HepG2 (cell line): ENCODE results near the gene SPOPL. TPM values are rescaled to one million over a fixed set of nuclear protein-coding genes. Genes with fewer than 3 reads are reported as not detected.
A peak's percentile ranks its signal among the peaks of the same experiment; 100 is the strongest.

Experiments
- ADNP ChIP-seq: sonication (generic); formaldehyde crosslinking; IDR thresholded peaks from 2 replicates; pipeline ENCODE4 v1.4.0; 2020; ENCODE audit warnings: missing genetic modification reagents
- CEBPZ ChIP-seq: IDR thresholded peaks from 2 replicates; pipeline ENCODE4 v1.6.1; 2012; ENCODE audit warnings: low read length, improper control_type of control experiment
- DMAP1 ChIP-seq: IDR thresholded peaks from 2 replicates; pipeline ENCODE4 v1.6.1; 2016
- EHMT2 ChIP-seq: fragments of 200-600 bp; sonication (generic); IDR thresholded peaks from 2 replicates; pipeline ENCODE4 v1.7.0; 2017; ENCODE audit warnings: antibody characterized with exemption, low read depth, low read length, borderline replicate concordance
- EP300 ChIP-seq, 3 experiments: sonication (generic) in 1 of 3; formaldehyde crosslinking in 1 of 3; IDR thresholded peaks; 2 replicates each; pipeline versions ENCODE4 v1.5.1 to v1.6.1; 2011 to 2020; ENCODE audit warnings: low read depth in 2 of 3, low read length in 2 of 3, borderline replicate concordance in 1 of 3, improper control_type of control experiment in 1 of 3, mild to moderate bottlenecking in 1 of 3, missing genetic modification reagents in 1 of 3, moderate library complexity in 1 of 3
- IRF2 ChIP-seq: IDR thresholded peaks from 2 replicates; pipeline ENCODE4 v1.6.1; 2018; ENCODE audit warnings: missing genetic modification reagents, missing compliant biosample characterization
- KDM1A ChIP-seq: IDR thresholded peaks from 2 replicates; pipeline ENCODE4 v1.6.1; 2016; ENCODE audit warnings: missing compliant biosample characterization
- KDM6A ChIP-seq: IDR thresholded peaks from 2 replicates; pipeline ENCODE4 v1.6.1; 2016; ENCODE audit warnings: low read depth
- PCBP1 ChIP-seq: fragments of 200-400 bp; formaldehyde crosslinking; IDR thresholded peaks from 2 replicates; pipeline ENCODE4 v1.6.1; 2017; ENCODE audit warnings: mild to moderate bottlenecking, low read depth, low read length, borderline replicate concordance
- POGZ ChIP-seq: sonication (generic); formaldehyde crosslinking; IDR thresholded peaks from 2 replicates; pipeline ENCODE4 v1.4.0; 2020; ENCODE audit warnings: mild to moderate bottlenecking, missing genetic modification reagents
- RCOR2 ChIP-seq: IDR thresholded peaks from 2 replicates; pipeline ENCODE4 v1.6.1; 2016; ENCODE audit warnings: missing biosample characterization, missing genetic modification reagents
- REPIN1 ChIP-seq: sonication (generic); formaldehyde crosslinking; IDR thresholded peaks from 2 replicates; pipeline ENCODE4 v1.8.0; 2022; ENCODE audit warnings: missing genetic modification reagents, low read depth, mild to moderate bottlenecking, borderline replicate concordance
- RFX1 ChIP-seq: fragments of 450-650 bp; IDR thresholded peaks from 2 replicates; pipeline ENCODE4 v1.6.1; 2017
- ZFP82 ChIP-seq: sonication (generic); formaldehyde crosslinking; IDR thresholded peaks from 2 replicates; pipeline ENCODE4 v1.5.1; 2020; ENCODE audit warnings: mild to moderate bottlenecking, missing genetic modification reagents, borderline replicate concordance
- ZIK1 ChIP-seq: sonication (generic); formaldehyde crosslinking; IDR thresholded peaks from 2 replicates; pipeline ENCODE4 v1.5.0; 2020; ENCODE audit warnings: mild to moderate bottlenecking, low read depth, missing genetic modification reagents, borderline replicate concordance
- ZNF430 ChIP-seq: sonication (generic); formaldehyde crosslinking; IDR thresholded peaks from 2 replicates; pipeline ENCODE4 v1.9.0; 2021; ENCODE audit warnings: mild to moderate bottlenecking, missing genetic modification reagents
- ZNF501 ChIP-seq: sonication (generic); formaldehyde crosslinking; IDR thresholded peaks from 2 replicates; pipeline ENCODE4 v1.5.1; 2020; ENCODE audit warnings: mild to moderate bottlenecking, moderate library complexity, missing genetic modification reagents
- ZNF513 ChIP-seq: sonication (generic); formaldehyde crosslinking; conservative IDR thresholded peaks from 2 replicates; pipeline ENCODE4 v1.5.0; 2020; ENCODE audit warnings: missing genetic modification reagents
- ZNF552 ChIP-seq: sonication (generic); formaldehyde crosslinking; IDR thresholded peaks from 2 replicates; pipeline ENCODE4 v1.9.0; 2022; ENCODE audit warnings: missing genetic modification reagents, mild to moderate bottlenecking, borderline replicate concordance
- ZNF576 ChIP-seq: sonication (generic); formaldehyde crosslinking; IDR thresholded peaks from 2 replicates; pipeline ENCODE4 v1.4.0; 2020; ENCODE audit warnings: mild to moderate bottlenecking, missing genetic modification reagents
- ZNF605 ChIP-seq: sonication (generic); formaldehyde crosslinking; IDR thresholded peaks from 2 replicates; pipeline ENCODE4 v1.8.0; 2022; ENCODE audit warnings: mild to moderate bottlenecking, missing genetic modification reagents
- ZNF607 ChIP-seq: sonication (generic); formaldehyde crosslinking; IDR thresholded peaks from 2 replicates; pipeline ENCODE4 v1.5.1; 2020; ENCODE audit warnings: missing genetic modification reagents, mild to moderate bottlenecking, borderline replicate concordance
- ZNF772 ChIP-seq: sonication (generic); formaldehyde crosslinking; IDR thresholded peaks from 2 replicates; pipeline ENCODE4 v1.5.0; 2020; ENCODE audit warnings: mild to moderate bottlenecking, missing genetic modification reagents
- ZNF891 ChIP-seq: sonication (generic); formaldehyde crosslinking; IDR thresholded peaks from 2 replicates; pipeline ENCODE4 v1.5.0; 2020; ENCODE audit warnings: mild to moderate bottlenecking, missing genetic modification reagents
- polyA plus RNA-seq, 8 experiments: library from polyadenylated mRNA; depleted of rRNA in 3 of 8; stranded (reverse) in 7 of 8; unstranded in 1 of 8; fragments of >200 nt; fragmentation: Illumina TruSeq in 4 of 8; extraction: Trizol in 4 of 8; gene quantifications; 2 replicates each; pipeline versions ENCODE4 v1.2.1 to v1.2.3, GENCODE V29; 2011 to 2016; ENCODE audit warnings: low read depth in 4 of 8, missing spikeins in 1 of 8, mixed read lengths in 1 of 8; ENCODE audit not compliant: insufficient read depth in 1 of 8
- total RNA-seq, 5 experiments: library from RNA; depleted of rRNA; stranded (reverse); fragments of >200 nt; fragmentation: Illumina TruSeq; extraction: Trizol; gene quantifications; 2 replicates each; pipeline ENCODE4 v1.2.3, GENCODE V29; 2016; ENCODE audit warnings: low read depth in 1 of 5

Gene SPOPL
- total and polyA plus RNA-seq, 2 of the 13 experiments (the other 11 are each of a cell fraction or from before 2014, with no cell fraction given) = 12.6 to 51.6 TPM

GRCh38 chr2:138494265-138494966 lies 7.2 kb upstream of the SPOPL start (continued):
- TF ChIP-seq PCBP1 = no peak
- no peak for TF ChIP-seq ZNF513 (CRISPR knock-in tag)
- 0 out of 2 replicates have a peak, but pooled peaks have one; percentile 22 for TF ChIP-seq IRF2 (CRISPR knock-in tag)
- 0 out of 2 replicates have a peak, but pooled peaks have one; percentile 17 for TF ChIP-seq REPIN1 (CRISPR knock-in tag)
- TF ChIP-seq EHMT2 = no peak
- no peak for TF ChIP-seq ZNF605
- TF ChIP-seq ZNF607 = no peak
- TF ChIP-seq RCOR2 (CRISPR knock-in tag) = no peak
- no peak for TF ChIP-seq ZNF552 (CRISPR knock-in tag)
- TF ChIP-seq ADNP (CRISPR knock-in tag) = no peak
- TF ChIP-seq EP300 (IDR thresholded peaks at IDR 0.05; ENCODE audit: low read depth in 2 of 2, low read length in 2 of 2) = peak in 1 of 2 experiments; percentile 86; a peak in 2 of 4 replicates
- peak; percentile 17; the same call in 1 of the 2 replicates for TF ChIP-seq EP300 (CRISPR knock-in tag; IDR thresholded peaks at IDR 0.05; ENCODE audit: borderline replicate concordance)
- no peak for TF ChIP-seq ZFP82
- TF ChIP-seq RFX1 = no peak
- peak; percentile 65 for TF ChIP-seq POGZ (CRISPR knock-in tag)
- peak; percentile 45; the same call in 1 of the 2 replicates for TF ChIP-seq ZNF501 (CRISPR knock-in tag)
- 0 out of 2 replicates have a peak, but pooled peaks have one; percentile 36 for TF ChIP-seq KDM6A
- no peak for TF ChIP-seq ZNF576 (CRISPR knock-in tag)
- no peak for TF ChIP-seq ZNF772 (CRISPR knock-in tag)
- no peak for TF ChIP-seq ZNF891 (CRISPR knock-in tag)
- TF ChIP-seq CEBPZ = no peak
- no peak for TF ChIP-seq ZIK1
- TF ChIP-seq KDM1A (CRISPR knock-in tag) = peak; percentile 42; the same call in 1 of the 2 replicates
- TF ChIP-seq DMAP1 (CRISPR knock-in tag) = 0 out of 2 replicates have a peak, but pooled peaks have one; percentile 42
- TF ChIP-seq ZNF430 (CRISPR knock-in tag) = no peak
